Smooth muscle cell of the brain vasculature (primary cell): ENCODE results near the gene CHRNA1.
A peak's percentile ranks its signal among the peaks of the same experiment; 100 is the strongest.

Experiments
- DNase-seq: peaks from one replicate; pipeline ENCODE4 v3.0.0-alpha.2; 2012; ENCODE audit warnings: low read depth, low spot score

CHRNA1 gene

DNA sequence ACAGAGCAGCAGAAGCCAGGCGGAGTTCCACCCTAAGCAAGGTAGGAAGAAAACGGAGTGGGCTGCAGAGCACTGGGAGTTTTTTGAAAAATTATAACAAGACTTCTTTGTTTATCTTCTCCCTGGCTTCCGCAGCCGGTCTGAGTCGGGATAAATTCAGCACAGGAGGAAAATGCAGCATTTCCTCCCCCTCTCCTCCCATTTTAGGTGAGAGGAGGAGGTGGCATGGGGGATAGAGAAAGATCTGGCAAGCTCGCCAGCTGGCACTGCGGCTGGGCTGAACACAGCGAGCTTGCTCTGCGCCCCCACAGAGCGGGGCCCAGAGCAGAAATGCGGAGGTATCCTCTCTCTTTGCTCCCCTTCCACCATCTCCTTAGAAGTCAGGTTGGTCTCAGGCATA, 17.7 kb upstream of the CHRNA1 start:
- no peak for DNase-seq

DNA sequence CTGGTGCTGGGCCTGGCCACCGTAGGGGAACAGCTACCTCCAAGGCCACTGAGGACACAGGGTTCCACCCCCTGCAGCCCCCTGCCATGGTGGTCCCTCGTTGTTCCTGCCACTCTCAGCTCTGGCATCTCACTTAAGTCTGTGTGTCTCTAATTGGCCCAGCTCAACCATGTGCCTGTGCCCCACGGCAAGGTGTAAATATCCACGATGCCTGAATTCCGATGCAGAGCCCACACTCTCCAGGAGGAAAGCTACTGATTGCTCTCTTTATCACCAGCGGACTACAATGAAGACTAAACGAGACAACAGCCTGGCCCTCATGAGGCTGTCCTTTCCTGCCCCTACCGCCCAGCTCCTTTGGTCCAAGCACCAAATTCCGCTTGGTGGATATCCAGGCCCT, 17.0 kb upstream of the CHRNA1 start:
- no peak for DNase-seq

DNA sequence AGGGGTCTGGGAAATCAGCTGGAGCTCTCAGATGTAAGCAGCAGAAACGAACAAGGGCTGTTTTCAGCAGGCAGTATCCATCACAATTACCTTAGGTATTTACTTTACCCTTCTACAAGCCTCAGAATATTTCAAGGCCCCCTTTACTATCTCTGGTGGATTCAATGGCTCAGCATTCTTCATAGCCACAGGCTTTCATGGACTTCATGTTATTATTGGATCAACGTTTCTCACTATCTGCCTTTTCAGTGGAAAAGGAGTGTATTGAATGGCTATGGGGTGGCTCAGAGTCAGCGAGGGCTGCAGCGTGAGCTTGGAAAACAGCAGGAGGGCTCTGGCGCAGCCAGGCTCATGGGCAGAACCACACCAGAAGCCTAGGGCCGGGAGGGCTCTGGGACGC, 16.6 kb upstream of the CHRNA1 start:
- DNase-seq: no peak

DNA sequence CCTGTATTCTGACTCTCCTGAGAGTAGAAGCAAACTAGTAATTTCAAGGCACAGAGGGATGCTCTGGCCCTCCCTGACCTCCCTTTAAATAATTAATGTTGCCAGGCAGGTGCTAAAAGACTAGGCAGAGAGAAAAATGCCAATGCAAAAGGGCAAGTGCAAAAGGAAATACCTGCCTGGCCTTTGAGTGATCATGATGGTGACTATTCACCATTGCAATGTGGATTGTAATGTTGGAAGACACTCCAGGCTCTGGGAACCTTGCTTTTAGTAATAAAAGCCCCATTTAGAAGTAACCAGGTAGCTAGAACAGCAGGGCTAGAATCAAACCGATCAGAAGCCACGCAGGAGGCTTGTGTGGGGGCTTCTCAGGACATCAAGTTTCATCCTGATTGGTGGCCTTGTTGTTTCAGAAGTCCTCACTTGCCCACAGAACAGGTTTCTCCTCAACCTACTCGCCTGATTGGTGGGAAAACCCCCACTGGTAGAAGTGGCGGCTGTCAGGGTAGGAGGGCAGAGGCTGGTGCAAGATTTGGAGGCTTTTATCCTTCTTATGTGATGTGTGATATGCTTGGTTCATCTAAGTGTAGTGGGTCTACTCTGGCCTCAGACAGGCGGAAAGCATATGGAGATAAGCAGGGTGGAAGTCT, 16.0 kb upstream of the CHRNA1 start:
- DNase-seq: no peak

DNA sequence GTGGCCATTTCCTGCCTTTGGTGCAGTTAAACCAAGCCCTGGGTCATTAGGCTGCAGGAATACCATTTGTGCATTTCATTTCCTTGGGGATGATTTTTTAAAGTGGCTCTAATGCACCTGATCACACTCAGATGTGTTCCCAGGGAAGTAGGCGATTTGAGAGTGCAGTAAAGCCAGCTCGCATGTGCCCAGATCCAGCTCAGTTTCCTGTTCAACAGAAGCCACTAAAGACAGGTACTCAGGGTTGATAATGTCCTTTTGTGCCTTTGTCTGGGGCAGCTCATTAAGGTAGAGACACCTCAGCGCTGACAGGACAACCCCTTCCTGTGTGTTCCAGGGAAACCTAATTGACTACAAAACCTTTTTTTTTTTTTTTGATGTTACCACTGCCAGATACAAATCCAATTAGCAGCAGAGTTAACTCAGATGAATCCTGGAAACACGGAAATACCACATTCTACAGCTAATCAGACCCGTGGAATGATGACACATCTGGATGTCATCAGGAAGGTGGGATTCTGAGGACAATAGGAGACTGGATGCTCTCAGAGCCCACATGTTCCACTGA, 15.2 kb upstream of the CHRNA1 start:
- DNase-seq: no peak

DNA sequence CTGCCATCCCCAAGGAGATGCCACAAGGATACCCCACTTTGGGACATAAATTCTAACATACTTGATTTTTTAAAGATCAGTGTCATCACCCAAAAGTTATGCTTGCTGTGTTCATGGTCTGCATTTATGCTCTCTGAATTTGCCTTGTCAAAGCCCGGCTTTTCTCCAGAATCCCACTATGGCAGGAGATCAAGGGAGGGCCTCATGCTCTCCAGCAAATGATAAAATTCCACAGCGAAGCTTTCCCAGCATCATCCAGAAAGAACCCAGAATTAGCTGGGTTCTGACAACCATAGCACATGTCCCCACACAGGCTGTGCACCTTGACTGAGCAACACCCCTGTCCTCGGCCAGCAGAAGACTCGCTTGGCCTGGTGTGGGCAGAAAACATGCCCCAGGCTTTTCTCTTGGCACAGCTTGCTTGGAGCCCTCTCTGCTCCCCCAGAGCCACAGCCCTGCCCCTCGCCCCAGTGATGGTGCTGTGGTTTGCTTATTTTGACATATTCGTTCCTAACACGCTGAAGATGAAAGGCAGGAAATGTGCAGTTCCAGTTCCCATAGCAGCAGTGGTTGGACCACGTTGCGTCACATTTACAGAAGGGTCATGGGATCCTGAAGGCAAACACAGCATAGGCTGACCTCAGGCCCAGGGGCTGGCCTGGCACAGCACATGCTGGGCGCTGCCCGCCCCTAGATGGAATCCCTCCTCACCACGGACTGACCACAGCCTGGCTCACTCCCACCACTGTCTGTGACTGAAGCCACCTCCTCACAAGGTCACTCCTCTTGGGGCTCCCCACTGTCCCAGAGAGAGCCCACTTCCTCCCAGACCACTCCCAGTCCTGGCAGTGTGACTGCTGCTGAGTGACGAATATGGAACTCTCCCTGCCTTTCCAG, 14.1 kb upstream of the CHRNA1 start:
- peak; percentile 96 for DNase-seq

DNA sequence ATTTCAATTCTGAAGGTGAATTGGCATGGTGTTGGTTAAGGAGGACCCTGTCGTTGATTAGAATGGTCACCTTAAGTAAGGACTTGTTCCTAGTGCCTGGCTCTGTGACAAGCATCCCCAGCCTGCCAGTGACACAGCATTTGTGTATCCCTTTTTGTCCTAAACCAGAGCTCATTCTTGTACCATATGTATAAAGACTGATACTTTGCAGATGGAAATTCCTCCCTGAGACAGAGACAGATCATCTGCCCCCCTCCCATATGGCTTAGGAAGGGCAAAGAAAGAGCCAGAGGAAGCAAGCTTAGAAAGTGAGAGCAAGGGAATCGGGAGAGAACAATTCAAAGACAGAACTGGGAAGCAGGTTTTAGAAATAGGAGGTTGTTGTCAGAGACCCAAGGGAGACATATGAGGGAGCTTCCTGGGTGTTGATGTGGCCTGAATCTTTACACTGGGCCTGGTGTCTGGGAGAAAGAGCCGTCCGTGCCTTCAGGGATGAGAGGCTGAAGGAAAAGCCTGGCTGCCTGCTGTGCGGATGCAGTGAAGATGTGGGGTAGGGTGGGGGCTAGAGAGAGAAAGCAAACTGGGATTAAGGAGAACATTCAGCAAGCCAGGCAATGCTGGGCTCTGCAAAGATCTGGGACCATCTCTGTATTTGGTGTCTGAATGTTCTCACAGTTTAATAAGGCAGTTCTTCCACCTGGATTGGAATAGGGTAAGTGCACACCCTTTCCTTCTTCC, 13.2 kb upstream of the CHRNA1 start:
- DNase-seq: no peak

DNA sequence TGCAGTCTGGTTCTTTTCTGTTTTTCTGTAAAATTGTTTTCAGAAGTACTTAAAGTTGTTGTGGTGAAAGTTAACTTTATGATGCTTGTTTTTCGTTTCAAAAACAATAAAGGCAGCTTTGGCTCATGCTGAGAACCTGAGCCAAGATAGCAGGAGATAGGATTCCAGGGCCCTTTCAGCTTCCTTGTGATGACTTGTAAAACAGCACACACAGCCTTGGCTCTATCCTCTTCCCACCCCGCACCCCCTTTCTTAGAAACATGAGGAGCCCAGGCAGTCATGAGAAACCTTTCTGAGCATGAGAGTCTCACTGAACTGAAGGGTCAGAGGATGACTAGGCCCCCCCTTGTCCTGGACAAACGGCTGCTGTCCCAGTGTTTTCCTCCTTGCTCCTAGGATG, 12.4 kb upstream of the CHRNA1 start:
- no peak for DNase-seq

DNA sequence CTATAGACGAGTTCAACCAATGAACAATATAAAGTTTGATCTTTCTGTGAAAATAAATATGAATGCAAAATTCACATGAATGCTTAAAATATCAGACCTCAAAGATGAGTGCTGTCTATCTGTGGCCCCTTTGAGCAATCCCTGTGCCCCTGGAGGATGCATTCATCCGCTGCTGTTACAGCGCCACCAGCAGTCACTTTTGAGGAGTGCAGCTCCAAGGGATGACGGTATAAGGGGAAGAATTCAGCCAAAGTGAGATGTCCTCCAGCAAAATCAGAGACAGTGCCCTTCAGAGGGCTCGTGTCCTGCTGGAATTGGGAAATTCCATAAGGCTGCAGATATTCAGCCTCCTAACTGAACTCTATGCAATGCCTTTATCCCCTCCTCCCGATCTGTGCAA, 12.0 kb upstream of the CHRNA1 start:
- DNase-seq: no peak

DNA sequence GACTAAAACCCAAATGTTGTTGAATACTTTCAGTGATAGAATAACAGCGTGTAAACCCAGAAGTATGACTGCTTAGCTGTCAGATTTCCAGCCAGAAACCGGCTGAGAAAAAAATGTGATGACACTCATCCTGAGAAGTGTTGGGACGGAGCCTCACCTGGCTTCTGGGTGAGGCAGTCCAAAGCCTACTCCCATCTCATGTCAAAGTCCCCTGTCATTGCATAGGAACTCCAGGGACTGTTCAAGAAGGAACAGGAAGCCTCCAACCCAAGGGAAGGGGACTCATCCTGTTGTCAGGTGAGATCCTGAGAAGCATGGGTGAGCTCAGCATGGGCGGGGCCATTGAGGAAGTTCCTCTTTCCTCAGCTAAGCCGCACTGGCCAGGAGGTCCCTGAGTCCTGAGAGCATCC, 11.3 kb upstream of the CHRNA1 start:
- no peak for DNase-seq

DNA sequence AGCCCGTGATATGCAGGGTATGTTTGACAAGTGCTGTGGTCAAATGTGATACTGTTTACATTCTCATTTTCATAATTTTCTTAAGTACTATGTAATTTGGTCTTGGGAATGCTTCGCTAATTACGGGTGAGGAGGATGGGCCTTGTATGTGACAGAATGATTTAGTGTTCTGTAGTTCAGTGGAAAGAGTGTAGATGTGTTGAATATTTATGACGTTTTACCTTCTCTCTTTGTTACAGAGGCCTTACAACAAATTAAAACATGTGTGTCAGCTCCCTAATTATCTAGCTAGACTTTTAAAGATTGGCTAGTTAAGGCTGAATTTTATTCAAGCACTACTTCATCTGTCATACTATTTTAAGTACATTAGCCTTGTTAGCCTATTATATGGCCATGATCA, 10.6 kb upstream of the CHRNA1 start:
- no peak for DNase-seq

DNA sequence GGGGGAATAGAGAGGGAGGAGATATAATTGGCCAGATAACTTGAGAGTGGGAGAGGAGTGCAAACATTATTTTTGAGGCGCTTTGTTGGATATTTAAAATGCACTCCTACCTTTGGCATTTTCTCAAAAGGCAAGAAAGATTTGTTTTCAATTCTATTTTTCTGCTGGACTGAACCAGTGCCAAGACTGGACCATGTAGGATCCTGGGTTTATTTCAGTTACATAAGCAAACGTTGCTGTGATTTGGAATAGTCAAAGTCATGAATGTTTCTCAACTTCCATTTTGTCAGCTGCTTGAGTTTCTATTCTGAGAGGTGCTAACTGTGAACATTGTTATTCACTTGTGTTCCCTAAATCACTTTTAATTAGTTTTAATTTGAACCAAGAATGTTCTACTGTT, 8.9 kb upstream of the CHRNA1 start:
- DNase-seq: no peak

DNA sequence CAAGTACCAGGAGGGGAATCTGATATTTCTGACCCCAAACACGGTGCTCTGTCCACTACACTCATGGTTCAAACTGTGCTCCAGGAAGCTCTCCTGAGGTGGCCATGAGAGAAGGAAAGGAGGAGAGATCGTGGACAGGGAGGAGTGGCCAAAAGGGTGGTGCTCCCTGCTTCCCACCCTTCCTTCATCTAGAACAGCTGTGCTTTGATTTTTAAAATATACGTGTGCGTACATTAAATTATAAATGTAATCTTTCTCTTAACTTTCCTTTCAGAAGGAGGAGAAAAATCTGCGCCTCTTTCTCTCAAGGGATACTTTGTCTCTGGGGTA, 8.2 kb upstream of the CHRNA1 start:
- DNase-seq: no peak

DNA sequence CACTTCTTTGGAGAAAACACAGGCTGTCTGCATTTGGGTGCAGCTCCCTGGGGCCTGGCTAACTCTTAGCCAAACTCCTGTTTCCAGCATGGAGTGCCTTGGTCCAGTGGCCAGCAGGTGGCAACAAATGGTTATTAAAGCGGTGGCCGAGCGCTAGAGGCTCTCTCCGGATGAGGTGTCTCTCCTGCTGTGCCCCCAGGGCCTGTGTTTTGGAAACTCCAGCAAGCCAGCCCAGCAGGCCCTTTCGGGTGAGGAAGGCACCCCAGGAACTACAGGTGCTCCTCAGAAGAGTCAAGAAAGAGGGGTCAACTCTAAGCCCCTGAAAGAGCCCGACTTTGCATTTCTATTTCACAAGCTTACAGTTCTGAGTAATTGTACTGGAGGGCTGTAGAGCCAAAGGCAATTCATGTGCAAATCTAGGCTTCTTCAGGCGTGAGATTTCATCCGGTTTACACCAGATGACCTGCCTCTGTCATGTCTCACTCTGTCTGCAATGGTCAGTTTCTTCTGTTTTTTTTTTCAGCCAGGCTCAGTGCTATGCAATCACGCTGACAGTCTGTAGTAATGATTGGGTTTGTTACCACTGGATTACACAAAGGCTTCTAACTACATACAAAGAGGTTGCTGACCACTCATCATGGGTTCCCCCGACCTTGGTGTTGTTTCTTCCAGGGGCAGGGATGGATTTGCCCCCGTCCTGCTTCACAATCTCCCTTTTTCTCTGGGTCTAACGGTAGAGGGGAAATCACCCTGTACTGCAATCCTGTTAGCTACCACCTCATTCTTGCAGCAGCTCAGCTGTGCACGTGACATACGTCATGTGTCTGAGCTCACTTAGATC, 7.6 kb upstream of the CHRNA1 start:
- peak; percentile 73 for DNase-seq

DNA sequence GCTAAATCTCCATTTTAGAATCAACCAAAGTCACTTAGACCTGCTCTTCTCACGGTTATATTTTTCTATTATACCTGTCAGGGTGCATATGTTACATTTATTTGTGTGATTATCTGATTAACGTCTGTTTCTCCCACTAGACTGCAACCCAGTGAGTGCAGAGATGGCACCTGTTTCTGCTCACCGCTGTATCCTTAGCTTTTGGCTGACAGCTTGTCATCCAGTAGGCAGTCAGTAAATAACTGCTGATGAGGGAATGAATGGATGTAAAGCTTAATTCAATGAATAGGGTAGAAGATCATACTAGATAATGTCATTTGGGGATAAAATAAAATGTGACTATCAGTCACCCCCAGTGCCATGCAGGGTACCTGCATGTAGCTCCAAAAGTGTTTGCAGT, 6.9 kb upstream of the CHRNA1 start:
- no peak for DNase-seq

DNA sequence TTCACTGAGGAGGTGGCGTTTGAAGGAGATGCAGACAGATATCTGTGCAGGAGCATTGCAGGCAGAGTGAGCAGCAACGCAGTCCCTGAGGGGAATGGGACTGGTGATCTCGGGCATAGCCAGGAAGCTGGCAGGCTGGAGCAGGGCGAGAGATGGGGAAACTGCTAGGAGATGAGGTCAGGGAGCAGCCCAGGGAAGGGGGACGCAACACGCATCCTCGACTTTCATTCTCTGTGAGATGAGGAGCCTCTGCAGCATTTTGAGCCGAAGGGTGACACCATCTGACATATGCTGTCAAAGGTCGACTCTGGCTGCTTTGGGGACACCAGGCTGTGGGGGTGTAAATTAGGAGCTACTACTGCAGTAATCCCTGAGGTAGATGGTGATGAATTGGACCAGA, 4.3 kb upstream of the CHRNA1 start:
- DNase-seq: no peak

DNA sequence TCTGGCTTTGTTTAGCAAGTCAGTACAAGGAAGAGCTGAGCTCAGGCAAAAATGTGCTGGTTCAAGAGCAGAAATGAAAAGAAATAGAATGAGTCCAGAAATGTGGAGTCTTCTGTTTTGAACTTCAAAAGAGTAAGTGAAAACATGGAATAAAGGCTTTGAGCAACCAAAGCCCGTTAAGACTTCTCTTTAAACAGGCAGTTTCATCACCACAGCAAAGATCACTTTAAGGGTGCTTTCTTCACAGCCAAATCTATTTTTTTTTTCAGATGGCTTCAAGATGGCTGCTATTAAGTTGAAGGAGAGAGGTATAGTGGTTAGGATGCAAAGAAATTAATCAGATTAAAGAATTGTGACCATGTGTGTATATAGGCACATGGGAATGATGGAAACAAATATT, 2.0 kb upstream of the CHRNA1 start:
- no peak for DNase-seq

DNA sequence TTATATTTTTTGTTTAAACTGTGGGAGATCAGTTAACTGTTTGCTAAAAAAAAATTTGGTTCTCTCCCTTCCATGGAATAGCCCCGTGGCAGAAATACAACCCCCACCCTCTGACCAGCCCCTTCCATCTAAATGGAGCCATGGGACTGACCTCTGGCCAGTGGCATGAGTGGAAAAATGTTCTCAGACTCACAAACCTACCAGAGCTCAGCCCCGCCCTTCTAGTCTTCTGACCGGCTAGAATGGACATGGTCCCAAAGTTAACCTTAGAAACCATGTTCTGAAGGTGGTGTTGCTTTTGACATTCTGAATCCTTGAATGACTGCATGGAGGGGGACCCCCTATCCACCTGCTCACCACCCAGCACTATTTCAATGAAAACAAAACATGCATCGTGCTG, 1.3 kb upstream of the CHRNA1 start:
- DNase-seq: no peak

DNA sequence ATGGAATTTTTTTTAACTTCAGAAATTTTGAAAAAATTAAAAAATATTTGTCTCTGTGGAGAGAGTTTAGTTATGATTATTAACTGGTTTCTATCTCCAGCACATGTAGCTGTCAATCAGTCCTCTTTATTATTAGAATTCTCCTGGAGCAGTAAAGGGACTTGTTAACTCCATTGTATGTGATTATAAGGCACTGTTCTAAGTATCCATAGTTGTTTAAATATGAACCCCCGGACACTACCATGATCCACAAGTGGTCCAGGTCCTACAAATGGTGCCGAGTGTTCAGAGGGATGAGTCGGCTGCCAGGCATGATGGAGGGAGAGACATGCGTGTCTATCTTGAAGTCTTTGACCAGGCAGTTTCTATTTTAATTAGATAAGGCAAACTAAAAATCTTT, 492 bp downstream of the CHRNA1 start:
- no peak for DNase-seq

DNA sequence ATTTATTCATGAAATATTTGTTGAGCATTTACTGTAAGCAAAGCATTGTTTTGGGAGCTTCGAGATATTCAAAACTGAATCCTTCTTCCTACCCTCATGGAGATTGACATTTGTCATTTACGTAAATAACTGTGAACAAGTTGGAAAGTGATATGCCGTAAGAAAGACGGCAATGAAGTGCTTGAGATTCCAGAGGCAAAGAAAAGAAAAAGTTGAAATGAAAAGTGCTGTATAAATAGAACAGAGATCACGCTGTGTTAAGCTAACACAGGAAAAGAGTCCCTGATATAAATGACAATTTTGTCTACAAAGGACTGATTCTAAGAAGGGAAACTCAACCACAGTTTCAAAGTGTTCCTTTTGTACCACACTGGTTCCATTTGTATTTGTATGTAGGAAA, 1.8 kb downstream of the CHRNA1 start:
- DNase-seq: no peak

DNA sequence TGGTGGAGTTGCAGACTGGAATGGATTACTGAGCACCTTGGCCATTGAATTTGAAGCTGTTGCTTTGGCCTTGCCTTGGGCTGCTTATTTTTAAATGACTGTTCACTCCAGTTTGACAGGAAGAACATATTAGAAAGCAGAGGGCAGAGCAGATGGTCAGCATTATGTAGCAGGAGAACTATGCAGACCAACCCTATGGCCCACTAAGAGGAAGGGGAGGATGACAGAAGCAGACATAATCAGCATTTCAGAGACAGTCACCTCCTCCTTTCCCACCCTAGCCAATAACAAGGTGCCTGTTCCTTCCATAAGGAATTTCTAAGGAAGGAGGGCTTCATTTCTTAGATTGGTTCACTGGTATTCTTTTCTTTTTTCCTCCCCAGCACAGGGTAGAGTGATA, 2.4 kb downstream of the CHRNA1 start:
- no peak for DNase-seq
